ENCODE results near the gene C4A. TPM values are rescaled to one million over a fixed set of nuclear protein-coding genes. Genes with fewer than 3 reads are reported as not detected.

The C4A gene
- total RNA-seq, 1 experiment from 2014 or later = 1.5 TPM

- Histone ChIP-seq H3K27me3 (replicated peaks; ENCODE audit: control insufficient read depth, insufficient read depth, low read length) (no peaks in the 10 kb centered on the region), H3K36me3 (ENCODE audit: control insufficient read depth, insufficient read depth, low read length) (peaks cover 13% of the 10 kb centered on the region), H3K9me3 (no peaks in the 10 kb centered on the region), H3K4me3 (ENCODE audit: low read depth, low read length) (peak overlapping the region; percentile 74), H3K4me1 (peaks cover 3% of the 10 kb centered on the region; the same call in 1 of the 2 replicates)
- intact Hi-C loops (cut with micrococcal nuclease; ENCODE audit: unreplicated experiment) = no loop called here
- Mint-ChIP-seq H3K9me3 (ENCODE audit: unreplicated experiment) (no peaks in the 10 kb centered on the region), H3K27ac (ENCODE audit: unreplicated experiment) (peak overlapping the region; percentile 98), H3K4me3 (ENCODE audit: unreplicated experiment) (peak overlapping the region; percentile 99), H3K36me3 (ENCODE audit: insufficient read depth, unreplicated experiment) (peaks cover 80% of the 10 kb centered on the region), H3K27me3 (ENCODE audit: insufficient read depth, unreplicated experiment) (no peaks in the 10 kb centered on the region), H3K4me1 (ENCODE audit: low read depth, unreplicated experiment) (peaks cover 18% of the 10 kb centered on the region)
- ChIA-PET POLR2A (interaction anchor here (1.2 to 2.6 kb wide), 3 partner anchors 12 to 13 kb away, joined by 4 to 18 read pairs (median 7); partner anchors contain the start of genes CFB and DXO), CTCF (interaction anchor here (0.6 to 1.7 kb wide), 2 partner anchors 13 to 57 kb away, joined by 5 read pairs; partner anchors contain the start of gene CFB)
- no peak for TF ChIP-seq CTCF (IDR thresholded peaks at IDR 0.05; ENCODE audit: insufficient read depth in 1 of 2, low read depth in 1 of 2, low read length in 1 of 2, severe bottlenecking in 1 of 2, unreplicated experiment in 1 of 2)
- DNase-seq = no peak
- TSS peak; percentile 67 for BruUV-seq (replicated peaks)
These were observed 23.5 kb upstream of the C4A start for GRCh38 chr6:31958412-31958740.

GRCh38 chr6:31958741-31959739, 22.8 kb upstream of the C4A start, which contains the start of the genes NELFE and SKIC2:
NELFE (minus strand) TSS chr6:31958971; CDS start chr6:31958446, 525 bp downstream.
SKIC2 (plus strand) TSS chr6:31959175; CDS start chr6:31959193, 18 bp downstream.
- Mint-ChIP-seq H3K4me1 (ENCODE audit: low read depth, unreplicated experiment) (peaks cover 15% of the 10 kb centered on the region), H3K9me3 (ENCODE audit: unreplicated experiment) (no peaks in the 10 kb centered on the region), H3K4me3 (ENCODE audit: unreplicated experiment) (peak within 1 kb of the TSS; percentile 99), H3K27ac (ENCODE audit: unreplicated experiment) (peak within 1 kb of the TSS; percentile 98), H3K27me3 (ENCODE audit: insufficient read depth, unreplicated experiment) (no peaks in the 10 kb centered on the region), H3K36me3 (ENCODE audit: insufficient read depth, unreplicated experiment) (peaks cover 80% of the 10 kb centered on the region)
- Histone ChIP-seq H3K9me3 (no peaks in the 10 kb centered on the region), H3K36me3 (ENCODE audit: control insufficient read depth, insufficient read depth, low read length) (peaks cover 11% of the 10 kb centered on the region), H3K4me3 (ENCODE audit: low read depth, low read length) (peak within 1 kb of the TSS; percentile 74), H3K4me1 (peaks cover 3% of the 10 kb centered on the region; the same call in 1 of the 2 replicates), H3K27me3 (replicated peaks; ENCODE audit: control insufficient read depth, insufficient read depth, low read length) (no peaks in the 10 kb centered on the region)
- BruUV-seq (replicated peaks) = TSS peak; percentile 54
- CTCF ChIA-PET = interaction anchor here (0.6 to 1.7 kb wide), 5 partner anchors 13 to 802 kb away, joined by 3 to 5 read pairs (median 4); partner anchors contain the start of gene CFB
- TF ChIP-seq CTCF (IDR thresholded peaks at IDR 0.05; ENCODE audit: insufficient read depth in 1 of 2, low read depth in 1 of 2, low read length in 1 of 2, severe bottlenecking in 1 of 2, unreplicated experiment in 1 of 2) = no peak
- peak; percentile 98 for DNase-seq
- intact Hi-C loops (cut with micrococcal nuclease; ENCODE audit: unreplicated experiment) = loop anchor here (1.0 kb wide), 2 partner anchors 13 to 14 kb away; partner anchors contain the start of gene DXO
- POLR2A ChIA-PET = interaction anchor here (0.5 to 2.6 kb wide), 6 partner anchors 11 to 61 kb away, joined by 3 to 18 read pairs (median 6); partner anchors contain the start of genes CFB, DXO and ZBTB12

DNA sequence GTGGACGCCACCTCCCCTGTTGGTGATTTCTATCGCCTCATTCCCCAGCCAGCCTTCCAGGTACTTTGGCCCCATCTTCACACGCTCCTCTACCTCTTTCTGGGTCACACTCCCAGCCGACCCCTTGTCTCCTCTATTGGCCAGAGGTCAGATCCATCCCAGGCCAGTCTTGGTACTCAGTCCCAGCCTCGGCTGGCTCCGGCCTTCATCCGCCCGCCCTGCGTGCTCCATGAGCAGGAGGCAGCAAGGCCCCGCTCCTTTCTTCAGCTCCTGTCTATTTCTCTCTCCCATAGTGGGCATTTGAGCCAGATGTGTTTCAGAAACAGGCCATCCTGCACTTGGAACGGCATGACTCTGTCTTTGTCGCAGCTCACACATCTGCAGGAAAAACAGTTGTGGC, 20.2 kb upstream of the C4A start:
- TF ChIP-seq CTCF (IDR thresholded peaks at IDR 0.05; ENCODE audit: insufficient read depth in 1 of 2, low read depth in 1 of 2, low read length in 1 of 2, severe bottlenecking in 1 of 2, unreplicated experiment in 1 of 2) = no peak
- Histone ChIP-seq H3K27me3 (replicated peaks; ENCODE audit: control insufficient read depth, insufficient read depth, low read length) (no peaks in the 10 kb centered on the region), H3K36me3 (ENCODE audit: control insufficient read depth, insufficient read depth, low read length) (peaks cover 10% of the 10 kb centered on the region), H3K4me1 (peaks cover 3% of the 10 kb centered on the region; the same call in 1 of the 2 replicates), H3K4me3 (ENCODE audit: low read depth, low read length) (no peak overlapping the region), H3K9me3 (no peaks in the 10 kb centered on the region)
- ChIA-PET CTCF (no interaction called here), POLR2A (no interaction called here)
- no peak overlapping the region for H3K27ac Mint-ChIP-seq (ENCODE audit: unreplicated experiment)
- H3K27me3 Mint-ChIP-seq (ENCODE audit: insufficient read depth, unreplicated experiment) = no peaks in the 10 kb centered on the region
- BruUV-seq (replicated peaks) = no TSS peak
- intact Hi-C loops (cut with micrococcal nuclease; ENCODE audit: unreplicated experiment) = no loop called here
- DNase-seq = no peak
- no peaks in the 10 kb centered on the region for H3K9me3 Mint-ChIP-seq (ENCODE audit: unreplicated experiment)
- no peak overlapping the region for H3K4me3 Mint-ChIP-seq (ENCODE audit: unreplicated experiment)
- H3K4me1 Mint-ChIP-seq (ENCODE audit: low read depth, unreplicated experiment) = peaks cover 15% of the 10 kb centered on the region
- H3K36me3 Mint-ChIP-seq (ENCODE audit: insufficient read depth, unreplicated experiment) = peaks cover 66% of the 10 kb centered on the region
